Neural progenitor cell (in vitro differentiated cells): ENCODE measurements around the gene ADAMTSL1. TPM values are rescaled to one million over a fixed set of nuclear protein-coding genes. Genes with fewer than 3 reads are reported as not detected.

ENCODE experiments used
- DNase-seq: peaks from one replicate; pipeline ENCODE4 v3.0.0-alpha.2; 2016; ENCODE audit warnings: low spot score
- H2AFZ ChIP-seq: fragments of 200-600 bp; sonication (generic); replicated peaks from 2 replicates; pipeline ENCODE4 v1.6.1; 2016; ENCODE audit warnings: antibody characterized with exemption
- H3F3A ChIP-seq: fragments of 200-600 bp; sonication (generic); 2 replicates; pipeline ENCODE4 v1.6.1; 2016; ENCODE audit warnings: antibody characterized with exemption, low read depth
- H3K27ac ChIP-seq: fragments of 200-600 bp; sonication (generic); 2 replicates; pipeline ENCODE4 v1.5.1; 2016; ENCODE audit warnings: mild to moderate bottlenecking
- H3K27me3 ChIP-seq: fragments of 200-600 bp; sonication (generic); 2 replicates; pipeline ENCODE4 v1.6.1; 2016; ENCODE audit warnings: mild to moderate bottlenecking, moderate library complexity
- H3K36me3 ChIP-seq: fragments of 200-600 bp; sonication (generic); 2 replicates; pipeline ENCODE4 v1.5.1; 2016
- H3K4me1 ChIP-seq: fragments of 200-600 bp; sonication (generic); 2 replicates; pipeline ENCODE4 v1.6.1; 2016; ENCODE audit warnings: mixed run types
- H3K4me2 ChIP-seq: fragments of 200-600 bp; sonication (generic); 2 replicates; pipeline ENCODE4 v1.6.1; 2016
- H3K4me3 ChIP-seq: fragments of 200-600 bp; sonication (generic); 2 replicates; pipeline ENCODE4 v1.5.1; 2016
- H3K79me2 ChIP-seq: fragments of 200-600 bp; sonication (generic); 2 replicates; pipeline ENCODE4 v1.6.1; 2016; ENCODE audit warnings: low read depth
- H3K9ac ChIP-seq: fragments of 200-600 bp; sonication (generic); 2 replicates; pipeline ENCODE4 v1.6.1; 2016
- H3K9me3 ChIP-seq: fragments of 200-600 bp; sonication (generic); 2 replicates; pipeline ENCODE4 v1.5.1; 2016; ENCODE audit warnings: low read depth
- H4K20me1 ChIP-seq: fragments of 200-600 bp; sonication (generic); 2 replicates; pipeline ENCODE4 v1.6.1; 2016; ENCODE audit warnings: low read depth
- H3K27ac Mint-ChIP-seq: 3 replicates; pipeline ENCODE4 v1.8.0; 2021; ENCODE audit warnings: mixed read lengths
- H3K27me3 Mint-ChIP-seq: 2 replicates; pipeline ENCODE4 v1.8.0; 2022; ENCODE audit warnings: low read depth, mild to moderate bottlenecking, inconsistent platforms, moderate library complexity, mixed read lengths; ENCODE audit not compliant: insufficient read depth
- H3K36me3 Mint-ChIP-seq: 3 replicates; pipeline ENCODE4 v1.8.0; 2021; ENCODE audit warnings: mixed read lengths
- H3K4me1 Mint-ChIP-seq: 3 replicates; pipeline ENCODE4 v1.8.0; 2021; ENCODE audit warnings: mixed read lengths
- H3K4me3 Mint-ChIP-seq: 3 replicates; pipeline ENCODE4 v1.8.0; 2021; ENCODE audit warnings: mild to moderate bottlenecking, moderate library complexity, mixed read lengths
- H3K9me3 Mint-ChIP-seq: 3 replicates; pipeline ENCODE4 v1.8.0; 2020; ENCODE audit warnings: mixed read lengths
- CTCF ChIP-seq: fragments of 200-600 bp; sonication (generic); IDR thresholded peaks from 2 replicates; pipeline ENCODE4 v1.5.1; 2017; ENCODE audit warnings: antibody characterized with exemption, mild to moderate bottlenecking
- EZH2 ChIP-seq: fragments of 200-600 bp; sonication (generic); IDR thresholded peaks from 2 replicates; pipeline ENCODE4 v1.6.1; 2017; ENCODE audit warnings: antibody characterized with exemption, mild to moderate bottlenecking, moderate library complexity
- EZH2phosphoT487 ChIP-seq: fragments of 200-600 bp; sonication (generic); IDR thresholded peaks from 2 replicates; pipeline ENCODE4 v1.6.1; 2017; ENCODE audit warnings: antibody characterized with exemption
- total RNA-seq: library from RNA; depleted of rRNA; stranded (reverse); fragments of >200 nt; gene quantifications from 2 replicates; pipeline ENCODE4 v1.2.3, GENCODE V29; 2015; ENCODE audit warnings: low replicate concordance

Gene ADAMTSL1
- total RNA-seq, 1 donor from 2014 or later, result 0.73 TPM

DNA sequence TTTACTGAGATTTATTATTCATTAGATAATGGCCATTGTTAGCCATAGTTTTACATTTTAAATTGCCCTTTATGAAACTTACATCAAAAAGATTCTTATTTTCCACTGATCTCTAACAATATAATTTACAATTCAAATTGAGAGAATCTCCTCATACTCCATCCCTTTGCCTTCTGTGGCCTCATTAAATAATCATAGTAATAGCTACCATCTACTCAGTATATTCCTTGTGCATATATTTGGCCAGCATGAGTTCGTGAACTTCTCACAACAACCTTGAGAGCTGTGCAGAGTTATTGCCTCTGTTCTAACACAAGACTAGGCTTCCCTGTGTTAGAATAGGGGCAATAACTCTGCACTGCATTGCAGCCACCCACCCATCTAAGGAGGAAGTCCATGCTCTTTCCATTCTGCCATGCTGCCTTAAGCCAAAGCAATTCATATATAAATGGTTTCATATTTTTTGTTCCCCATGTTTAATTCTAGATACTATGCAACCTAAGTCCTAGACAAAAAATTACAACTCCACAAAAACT is 99.1 kb downstream of the ADAMTSL1 start:
- Mint-ChIP-seq H3K36me3 (no peaks in the 10 kb centered on the region), H3K4me3 (no peak overlapping the region), H3K9me3 (no peaks in the 10 kb centered on the region), H3K4me1 (peaks cover 4% of the 10 kb centered on the region), H3K27ac (no peak overlapping the region), H3K27me3 (peaks cover 4% of the 10 kb centered on the region)
- H4K20me1 ChIP-seq, result no peaks in the 10 kb centered on the region
- H3K36me3 ChIP-seq, result no peaks in the 10 kb centered on the region
- no peak overlapping the region for H3K9ac ChIP-seq
- H3K79me2 ChIP-seq, result no peaks in the 10 kb centered on the region
- no peak for DNase-seq
- H2AFZ ChIP-seq, result no peak overlapping the region
- no peaks in the 10 kb centered on the region for H3F3A ChIP-seq
- H3K27me3 ChIP-seq, result no peaks in the 10 kb centered on the region
- H3K27ac ChIP-seq, result no peak overlapping the region
- TF ChIP-seq EZH2phosphoT487 (no peak), EZH2 (no peak), CTCF (no peak)
- H3K4me1 ChIP-seq, result peaks cover 4% of the 10 kb centered on the region
- H3K9me3 ChIP-seq, result no peaks in the 10 kb centered on the region
- no peak overlapping the region for H3K4me3 ChIP-seq
- no peak overlapping the region for H3K4me2 ChIP-seq

DNA sequence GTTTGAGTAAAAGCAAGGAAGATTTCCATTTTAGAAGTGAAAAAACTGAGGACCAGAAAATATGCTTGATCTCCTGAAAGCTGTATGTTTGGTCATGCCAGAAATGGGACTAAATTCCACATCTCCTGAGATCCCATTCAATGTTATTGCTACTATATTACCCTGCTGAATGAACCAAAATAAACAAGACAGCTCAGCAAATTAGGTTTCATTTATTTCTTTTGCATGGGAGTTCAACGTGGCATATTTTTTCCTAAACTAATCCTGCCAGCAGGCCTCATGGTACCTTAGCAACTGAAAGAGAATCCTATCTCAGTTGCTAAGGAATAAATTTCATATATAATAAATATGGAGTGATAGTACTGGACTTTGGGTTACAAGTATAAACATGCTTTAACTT is 101.7 kb downstream of the ADAMTSL1 start:
- no peaks in the 10 kb centered on the region for H3K4me1 ChIP-seq
- no peaks in the 10 kb centered on the region for H3K9me3 Mint-ChIP-seq
- H3K4me3 Mint-ChIP-seq, result no peak overlapping the region
- no peaks in the 10 kb centered on the region for H3F3A ChIP-seq
- no peaks in the 10 kb centered on the region for H4K20me1 ChIP-seq
- no peak for DNase-seq
- no peaks in the 10 kb centered on the region for H3K79me2 ChIP-seq
- H3K27me3 ChIP-seq, result no peaks in the 10 kb centered on the region
- no peak overlapping the region for H3K4me3 ChIP-seq
- no peaks in the 10 kb centered on the region for H3K36me3 ChIP-seq
- H3K9ac ChIP-seq, result no peak overlapping the region
- H3K36me3 Mint-ChIP-seq, result no peaks in the 10 kb centered on the region
- H3K4me2 ChIP-seq, result no peak overlapping the region
- TF ChIP-seq EZH2phosphoT487, result no peak
- no peak for TF ChIP-seq EZH2
- TF ChIP-seq CTCF, result no peak
- H3K27ac Mint-ChIP-seq, result no peak overlapping the region
- H3K27me3 Mint-ChIP-seq, result peaks cover 4% of the 10 kb centered on the region
- H2AFZ ChIP-seq, result no peak overlapping the region
- no peaks in the 10 kb centered on the region for H3K9me3 ChIP-seq
- H3K4me1 Mint-ChIP-seq, result no peaks in the 10 kb centered on the region
- H3K27ac ChIP-seq, result no peak overlapping the region

GRCh38 chr9:18579536-18579935 is 105.6 kb downstream of the ADAMTSL1 start:
- H3K9ac ChIP-seq, result no peak overlapping the region
- H3K27ac ChIP-seq, result no peak overlapping the region
- no peak overlapping the region for H2AFZ ChIP-seq
- no peak for DNase-seq
- no peaks in the 10 kb centered on the region for H3K79me2 ChIP-seq
- Mint-ChIP-seq H3K9me3 (no peaks in the 10 kb centered on the region), H3K27me3 (peaks cover 4% of the 10 kb centered on the region), H3K4me3 (no peak overlapping the region), H3K4me1 (no peaks in the 10 kb centered on the region), H3K36me3 (no peaks in the 10 kb centered on the region), H3K27ac (no peak overlapping the region)
- TF ChIP-seq CTCF (no peak), EZH2 (no peak), EZH2phosphoT487 (no peak)
- no peaks in the 10 kb centered on the region for H3K36me3 ChIP-seq
- H3F3A ChIP-seq, result no peaks in the 10 kb centered on the region
- no peak overlapping the region for H3K4me3 ChIP-seq
- H3K27me3 ChIP-seq, result no peaks in the 10 kb centered on the region
- H4K20me1 ChIP-seq, result no peaks in the 10 kb centered on the region
- no peaks in the 10 kb centered on the region for H3K4me1 ChIP-seq
- H3K9me3 ChIP-seq, result no peaks in the 10 kb centered on the region
- no peak overlapping the region for H3K4me2 ChIP-seq
